HG03442 (cell line): Measurements from ENCODE around the gene DCLK1.

Experiments used
- ATAC-seq: cut with Tn5 transposase; IDR thresholded peaks from one replicate; pipeline ENCODE4 v1.9.1; 2021; ENCODE audit warnings: mild to moderate bottlenecking, moderate library complexity; ENCODE audit not compliant: unreplicated experiment

The DCLK1 gene

DNA sequence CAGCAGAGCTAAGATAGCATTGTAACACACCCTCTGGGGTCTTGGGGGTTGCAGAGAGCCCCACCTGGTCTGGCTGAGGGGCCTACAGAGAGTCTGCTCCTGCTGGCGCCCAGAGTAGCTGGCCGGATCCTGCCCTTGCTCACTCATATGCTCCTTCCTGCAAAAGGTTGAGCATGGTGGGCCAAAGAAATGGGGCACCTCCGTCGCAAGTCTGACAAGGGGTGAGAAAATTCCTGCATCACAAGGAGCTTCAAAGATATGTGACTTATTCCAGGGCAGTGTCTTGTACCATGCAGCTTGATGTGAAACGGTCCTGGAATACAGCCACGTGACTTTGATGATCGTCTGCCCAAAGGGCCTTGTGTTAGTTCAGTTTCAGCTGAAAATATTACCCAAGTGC lies 218.3 kb downstream of the DCLK1 start:
- no peak for ATAC-seq

GRCh38 chr13:35909837-35910540 lies 221.2 kb downstream of the DCLK1 start:
- no peak for ATAC-seq

GRCh38 chr13:35909091-35909490 lies 222.1 kb downstream of the DCLK1 start:
- no peak for ATAC-seq

GRCh38 chr13:35908226-35908625 lies 223.0 kb downstream of the DCLK1 start:
- ATAC-seq: no peak

DNA sequence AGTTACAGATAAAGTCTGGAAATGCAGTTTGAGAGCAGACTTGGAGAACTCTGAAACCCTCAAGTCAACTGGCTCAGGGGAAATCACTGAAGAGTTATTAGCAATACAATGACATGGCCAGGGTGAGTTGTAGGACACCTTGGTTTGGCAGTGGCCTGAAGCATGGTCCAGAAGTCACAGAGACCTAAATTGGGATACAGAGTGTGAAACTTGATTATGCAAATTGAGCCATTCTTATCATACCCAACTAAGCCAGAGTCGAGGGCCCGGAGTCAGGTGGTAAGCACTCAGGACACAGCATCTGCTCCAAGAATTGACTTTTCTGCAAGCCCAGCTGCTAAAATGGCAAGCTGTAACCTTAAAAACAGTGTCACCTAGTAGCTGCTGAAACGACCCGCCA lies 224.5 kb downstream of the DCLK1 start:
- no peak for ATAC-seq

DNA sequence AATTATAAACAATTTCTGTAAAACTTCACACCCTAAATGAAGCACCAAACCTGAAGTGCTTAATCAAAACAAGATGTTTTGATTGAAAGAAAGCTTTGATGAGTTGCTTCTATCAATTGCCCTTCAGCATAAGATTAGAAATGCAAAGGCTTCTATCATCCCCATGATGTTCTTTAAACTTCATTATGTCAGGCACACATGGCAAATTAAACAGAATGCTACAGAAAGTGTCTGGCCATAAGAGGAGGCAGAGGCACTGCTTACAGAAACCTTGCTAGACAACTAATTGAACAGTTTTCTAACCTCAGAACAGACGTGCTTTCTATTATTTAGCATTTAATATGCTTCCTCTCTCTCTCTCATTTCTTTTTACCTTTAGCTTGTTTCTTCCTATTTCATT lies 228.1 kb downstream of the DCLK1 start:
- no peak for ATAC-seq

DNA sequence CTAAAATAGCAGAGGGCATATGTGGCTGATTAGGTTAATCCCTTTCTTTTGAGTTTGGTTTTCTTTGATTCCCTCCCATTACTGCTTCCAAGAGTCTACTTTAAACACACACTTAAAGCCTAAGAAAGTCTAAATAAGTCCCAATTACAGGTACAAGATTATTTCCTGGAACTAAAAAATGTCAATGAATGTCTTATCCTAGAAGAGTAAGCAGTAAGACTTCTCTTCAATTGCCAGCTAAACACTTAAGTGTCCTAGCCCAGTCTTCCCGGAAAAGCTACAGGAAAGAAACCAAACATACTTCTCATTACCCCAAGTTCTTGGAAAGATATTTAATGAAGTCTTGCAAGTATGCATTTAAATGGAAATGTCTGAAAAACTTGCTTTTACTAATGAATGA lies 233.1 kb downstream of the DCLK1 start:
- ATAC-seq: no peak

DNA sequence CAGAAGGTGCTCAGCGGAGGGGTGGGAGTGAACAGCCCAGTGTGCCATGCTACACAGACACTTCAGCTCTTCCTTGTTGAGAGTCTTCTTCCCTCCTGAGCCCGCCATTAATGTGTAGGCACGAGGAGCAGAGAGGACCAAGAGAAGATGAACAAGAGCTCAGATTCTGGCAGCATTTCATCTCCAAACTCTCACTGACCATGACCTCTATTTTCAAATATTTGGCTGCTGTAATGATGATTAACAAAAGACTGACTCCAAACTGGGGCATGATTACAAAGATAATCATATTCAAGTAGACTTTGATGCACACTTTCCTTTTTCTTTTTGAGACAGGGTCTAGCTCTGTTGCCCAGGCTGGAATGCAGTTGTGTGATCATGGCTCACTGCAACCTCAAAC lies 236.5 kb downstream of the DCLK1 start:
- ATAC-seq: no peak

- ATAC-seq: no peak
These were observed 238.1 kb downstream of the DCLK1 start for GRCh38 chr13:35892837-35893814.

GRCh38 chr13:35891507-35892441 lies 239.4 kb downstream of the DCLK1 start:
- no peak for ATAC-seq

DNA sequence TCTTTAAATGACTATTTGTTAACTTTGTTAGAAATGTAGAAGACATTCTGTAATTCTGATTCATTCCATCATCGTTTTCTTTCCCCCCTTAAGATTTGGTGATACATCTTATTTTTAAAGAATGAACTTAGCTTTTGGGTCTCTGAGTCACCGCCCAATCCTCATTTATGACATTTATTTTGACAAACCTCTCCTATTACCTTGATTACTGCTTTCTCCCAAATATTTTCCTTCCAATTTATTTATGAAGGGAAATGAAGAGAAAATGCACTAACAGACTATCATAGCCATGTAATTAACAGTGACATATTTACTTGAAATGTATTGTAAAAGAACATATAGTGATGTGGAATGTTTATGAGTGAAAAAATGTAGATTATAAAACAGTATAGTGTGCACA lies 241.6 kb downstream of the DCLK1 start:
- no peak for ATAC-seq

DNA sequence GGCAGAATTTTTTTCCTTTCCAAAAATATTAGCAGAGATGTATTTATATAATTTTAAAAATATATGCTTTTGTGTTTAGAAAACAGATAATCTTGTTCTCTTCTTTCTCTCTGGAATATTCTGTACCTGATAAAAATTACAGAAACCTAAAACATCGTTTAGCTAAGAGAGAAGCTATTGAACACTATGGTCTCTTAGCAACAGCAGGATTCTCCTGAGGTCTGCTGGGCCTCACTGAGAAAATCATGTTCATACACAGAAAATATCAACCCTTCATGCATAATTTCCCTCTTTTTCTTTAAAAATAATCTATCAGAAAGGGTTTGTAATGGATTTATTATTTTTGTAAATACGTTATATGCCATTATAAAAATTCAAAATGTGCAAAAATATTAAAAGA lies 242.2 kb downstream of the DCLK1 start:
- no peak for ATAC-seq

DNA sequence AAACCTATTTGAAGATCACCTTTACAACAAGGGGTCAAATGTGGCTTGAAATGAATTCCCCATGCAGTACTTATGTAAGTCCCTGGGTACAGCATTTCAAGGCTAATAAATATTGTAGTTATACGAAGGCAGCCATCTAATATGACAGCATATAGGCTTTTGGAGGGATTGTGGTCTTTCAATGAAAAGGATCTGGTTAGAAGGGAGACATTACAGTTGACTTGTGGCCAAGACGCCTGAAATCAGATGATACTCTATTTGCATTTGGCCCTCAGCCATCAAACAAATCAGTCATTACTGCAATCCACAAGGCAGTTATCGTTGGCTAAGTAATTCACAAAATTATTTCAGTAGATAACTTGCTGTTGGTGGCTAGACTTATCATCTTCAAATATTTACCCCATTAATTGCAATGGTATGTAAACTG lies 242.7 kb downstream of the DCLK1 start:
- ATAC-seq: no peak

- no peak for ATAC-seq
These were observed 244.0 kb downstream of the DCLK1 start for GRCh38 chr13:35887115-35887666.

DNA sequence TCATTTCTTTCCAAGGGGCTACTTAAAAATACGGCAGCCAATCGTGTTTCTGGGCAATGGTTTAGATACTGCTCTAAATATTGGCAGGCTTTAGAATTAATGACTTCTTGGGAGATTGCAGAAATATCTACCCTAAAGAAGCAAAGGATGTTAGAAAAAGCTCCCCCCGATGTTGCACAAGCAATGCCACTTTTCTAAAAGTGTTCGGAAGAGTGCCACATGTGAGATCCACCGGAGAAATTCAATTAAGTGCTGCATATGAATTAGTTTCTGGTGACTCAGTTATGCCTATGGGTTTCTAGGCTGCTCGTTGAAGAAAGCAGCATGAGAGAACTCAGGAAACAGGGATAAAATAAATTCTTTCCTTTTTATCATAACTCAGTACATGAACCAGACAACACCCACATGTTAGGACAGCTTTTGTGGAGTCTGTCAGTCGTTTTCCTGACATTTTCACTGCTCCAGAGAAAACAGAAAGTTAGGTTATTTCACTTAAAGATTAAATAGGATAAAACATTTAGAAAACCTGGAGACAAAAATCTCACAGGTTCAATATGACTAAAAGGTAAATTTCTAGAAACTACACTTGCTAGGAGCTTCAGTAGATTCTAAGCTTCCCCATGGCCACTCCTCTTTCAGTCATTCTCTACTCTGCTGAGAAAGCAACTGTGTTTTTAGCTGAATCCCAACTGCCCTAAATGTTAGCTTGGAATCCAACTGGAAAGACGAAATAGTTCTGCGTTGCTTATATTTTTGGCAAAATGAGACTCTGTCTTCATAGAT lies 244.7 kb downstream of the DCLK1 start:
- no peak for ATAC-seq

- ATAC-seq: no peak
These were observed 246.9 kb downstream of the DCLK1 start for GRCh38 chr13:35884211-35884760.

GRCh38 chr13:35882722-35883497 lies 248.3 kb downstream of the DCLK1 start:
- no peak for ATAC-seq

- no peak for ATAC-seq
These were observed 249.8 kb downstream of the DCLK1 start for GRCh38 chr13:35881360-35881759.

DNA sequence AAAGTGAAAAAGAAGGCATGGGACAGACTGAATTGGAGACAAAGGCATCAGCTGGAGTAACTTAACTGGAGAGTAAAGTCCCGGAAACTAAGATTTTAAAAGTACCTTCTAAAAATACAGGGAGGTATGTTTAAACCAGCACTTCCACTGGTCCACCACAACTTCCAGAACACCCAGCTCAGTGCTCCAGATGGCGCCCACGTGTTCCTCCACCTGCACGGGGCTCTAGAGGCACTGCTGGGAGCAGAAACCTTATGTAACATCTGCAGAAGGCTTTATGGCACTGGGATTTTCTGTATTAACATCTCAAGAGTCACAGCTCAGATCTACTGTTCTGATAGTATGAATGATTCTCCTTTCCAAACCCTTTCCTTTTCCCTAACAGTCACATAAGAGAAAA lies 252.1 kb downstream of the DCLK1 start:
- ATAC-seq: no peak
